ENCODE results near the gene ZNF593. TPM values are rescaled to one million over a fixed set of nuclear protein-coding genes. Genes with fewer than 3 reads are reported as not detected.

The ZNF593 gene
- total and polyA plus RNA-seq, 10 of the 15 experiments (the other 5 are each of a cell fraction or from before 2014, with no cell fraction given): 7.7 to 156 (median 51.0) TPM

GRCh38 chr1:26181586-26182382 is 12.1 kb downstream of the ZNF593 start:
- Histone ChIP-seq H3K27me3 (replicated peaks in 1 of 2; ENCODE audit: control insufficient read depth in 2 of 2, insufficient read depth in 2 of 2, low read length in 1 of 2) (no peaks in the 10 kb centered on the region), H3K9me3 (replicated peaks; ENCODE audit: control insufficient read depth, insufficient read depth, low read length) (no peaks in the 10 kb centered on the region), H3K4me1 (ENCODE audit: control insufficient read depth, insufficient read depth, low read length) (peaks cover 10% of the 10 kb centered on the region), H3K36me3 (ENCODE audit: control insufficient read depth in 2 of 2, insufficient read depth in 2 of 2, low read length in 1 of 2) (no peaks in the 10 kb centered on the region), H3K4me3 (no peak overlapping the region), H3K79me2 (ENCODE audit: control insufficient read depth, insufficient read depth, low read length) (no peaks in the 10 kb centered on the region), H3K4me2 (ENCODE audit: control insufficient read depth, insufficient read depth) (no peak overlapping the region), H3K9ac (ENCODE audit: control insufficient read depth, insufficient read depth, low read length) (no peak overlapping the region), H4K20me1 (ENCODE audit: control insufficient read depth, insufficient read depth) (no peaks in the 10 kb centered on the region), H3K27ac (ENCODE audit: control insufficient read depth, insufficient read depth) (no peak overlapping the region), H2AFZ (ENCODE audit: control insufficient read depth, low read depth, low read length) (no peak overlapping the region)
- POLR2A ChIA-PET: no interaction called here
- 43% methylated on average over 9 of the region's 9 CpGs for WGBS (ENCODE audit: insufficient coverage, insufficient replicate concordance, low lambda C conversion rate, missing lambda C conversion rate)
- in situ Hi-C loops (cut with MboI) (no loop called here), intact Hi-C loops (cut with micrococcal nuclease; ENCODE audit: unreplicated experiment) (no loop called here)
- ATAC-seq: no peak
- peak; percentile 64 for FAIRE-seq
- RAD21 ChIA-PET (ENCODE audit: unreplicated experiment): no interaction called here
- DNase-seq (ENCODE audit: low read depth, low spot score): no peak
- no TSS peak for BruUV-seq (replicated peaks)
- SMC1A ChIA-PET (ENCODE audit: uncharacterized antibody, unreplicated experiment): no interaction called here
- CTCF ChIA-PET: no interaction called here
- TF ChIP-seq HDAC2 (IDR thresholded peaks at IDR 0.05): no peak
- no peak for TF ChIP-seq ZBTB40 (IDR thresholded peaks at IDR 0.05; ENCODE audit: borderline replicate concordance)
- TF ChIP-seq KLF5 (IDR thresholded peaks at IDR 0.05; ENCODE audit: partially characterized antibody): no peak
- no peak for TF ChIP-seq PML (IDR thresholded peaks at IDR 0.05; ENCODE audit: low read length)
- TF ChIP-seq POLR2AphosphoS5 (IDR thresholded peaks at IDR 0.05; ENCODE audit: low read length): no peak
- no peak for TF ChIP-seq CHD2 (IDR thresholded peaks at IDR 0.05; ENCODE audit: borderline replicate concordance, low read depth, low read length)
- no peak for TF ChIP-seq CHD4 (IDR thresholded peaks at IDR 0.05)
- TF ChIP-seq E2F4 (IDR thresholded peaks at IDR 0.05; ENCODE audit: low read depth, low read length): no peak
- no peak for TF ChIP-seq WRNIP1 (IDR thresholded peaks at IDR 0.05; ENCODE audit: borderline replicate concordance, low read depth, low read length)
